ENCODE data around the gene C3orf38.
"Not testable (repeated sequence)": the region's sequence is repeated elsewhere in the genome, so short reads cannot be mapped to it uniquely, and the experiment has no call there.

C3orf38 gene

GRCh38 chr3:88166419-88166971 is 16.7 kb downstream of the C3orf38 start:
- no peak for DNase-seq (ENCODE audit: low spot score)

GRCh38 chr3:88167173-88167572 is 17.4 kb downstream of the C3orf38 start:
- no peak for DNase-seq (ENCODE audit: low spot score)

- DNase-seq (ENCODE audit: low spot score), result no peak
Observed at GRCh38 chr3:88167704-88168103, 17.9 kb downstream of the C3orf38 start.

- no peak for DNase-seq (ENCODE audit: low spot score)
Observed at GRCh38 chr3:88168171-88168570, 18.4 kb downstream of the C3orf38 start.

- no peak for DNase-seq (ENCODE audit: low spot score)
Observed at GRCh38 chr3:88180398-88180999, 30.7 kb downstream of the C3orf38 start.

- DNase-seq (ENCODE audit: low spot score), result not testable (repeated sequence)
Observed at GRCh38 chr3:88182165-88182918, 32.6 kb downstream of the C3orf38 start.

- peak; percentile 77 for DNase-seq (ENCODE audit: low spot score)
Observed at GRCh38 chr3:88188436-88188835, 38.7 kb downstream of the C3orf38 start.

GRCh38 chr3:88189361-88189810 is 39.6 kb downstream of the C3orf38 start:
- DNase-seq (ENCODE audit: low spot score), result no peak

GRCh38 chr3:88191872-88192409 is 42.2 kb downstream of the C3orf38 start:
- no peak for DNase-seq (ENCODE audit: low spot score)

- DNase-seq (ENCODE audit: low spot score), result no peak
Observed at GRCh38 chr3:88192631-88193030, 42.9 kb downstream of the C3orf38 start.

GRCh38 chr3:88195951-88196434 is 46.2 kb downstream of the C3orf38 start:
- DNase-seq (ENCODE audit: low spot score), result no peak

GRCh38 chr3:88198121-88198520 is 48.4 kb downstream of the C3orf38 start:
- no peak for DNase-seq (ENCODE audit: low spot score)

GRCh38 chr3:88203642-88204055 is 53.9 kb downstream of the C3orf38 start:
- DNase-seq (ENCODE audit: low spot score), result peak; percentile 64

All from putamen (tissue), 1 donor.